Right ventricle myocardium superior (tissue), 1 donor: Measurements from ENCODE around the gene GPR3. TPM values are rescaled to one million over a fixed set of nuclear protein-coding genes. Genes with fewer than 3 reads are reported as not detected.

Experiments
- ATAC-seq: fragments of 200-7000 bp; cut with Tn5 transposase; one replicate; pipeline ENCODE4 v1.9.1; 2020; ENCODE audit warnings: mild to moderate bottlenecking; ENCODE audit not compliant: poor library complexity
- DNase-seq: peaks from one replicate; pipeline ENCODE4 v3.0.0-alpha.2; 2020
- intact Hi-C: fragments of 100-400 bp; cut with DNase I; formaldehyde crosslinking; loops from one replicate; pipeline ENCODE4 v1.11.2; 2022
- total RNA-seq: library from RNA; stranded (reverse); fragmentation: NEBNext Ultra II Directional; extraction: Animal tissue kit (Norgen Biotek cat#: 25700); gene quantifications from one replicate; pipeline ENCODE4 v1.2.1, GENCODE V29; 2021
- donor health status: DM: no; HTN: yes; CAD: no; lungs with severe emphysema.

The GPR3 gene
- total RNA-seq, 1 donor from 2014 or later = 0.24 TPM

DNA sequence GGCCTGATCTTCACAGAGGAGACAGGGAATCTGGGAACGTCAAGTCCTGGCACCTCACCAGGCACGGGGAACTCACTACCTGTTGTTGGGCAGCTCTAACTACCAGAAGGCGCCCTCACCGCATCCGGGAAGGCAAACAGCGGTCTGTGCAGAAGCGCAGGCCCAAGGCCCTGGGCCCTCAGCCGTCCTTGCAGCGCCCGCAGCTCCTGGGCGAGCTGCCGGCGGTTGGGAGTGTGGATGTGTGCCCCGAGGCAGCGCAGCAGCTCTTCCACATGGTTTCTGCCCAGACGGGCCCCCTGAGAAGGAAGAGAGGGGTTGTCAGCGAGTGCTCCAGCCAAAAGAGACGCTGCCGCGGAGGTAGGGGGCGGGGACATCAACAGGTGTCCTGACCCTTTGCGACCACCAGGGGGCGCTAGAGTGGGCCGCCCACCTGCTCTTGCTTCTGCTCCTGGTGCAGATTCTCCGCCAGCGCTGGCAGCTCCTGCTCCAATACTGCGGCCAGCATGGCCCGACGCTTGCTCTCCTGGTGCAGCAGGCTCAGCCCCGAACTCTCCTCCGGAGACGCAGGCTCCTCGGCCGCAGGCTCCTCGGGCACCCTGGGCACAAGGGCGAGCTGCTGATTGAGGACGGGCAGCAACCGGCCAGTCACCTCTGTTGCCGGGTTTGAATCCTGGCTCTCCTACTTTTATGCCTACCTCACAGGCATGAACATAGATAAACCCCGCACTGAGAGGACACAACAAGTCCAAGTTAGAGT, 35.0 kb upstream of the GPR3 start:
- DNase-seq = peak; percentile 86
- intact Hi-C loops = no loop called here
- ATAC-seq = peak; percentile 76

DNA sequence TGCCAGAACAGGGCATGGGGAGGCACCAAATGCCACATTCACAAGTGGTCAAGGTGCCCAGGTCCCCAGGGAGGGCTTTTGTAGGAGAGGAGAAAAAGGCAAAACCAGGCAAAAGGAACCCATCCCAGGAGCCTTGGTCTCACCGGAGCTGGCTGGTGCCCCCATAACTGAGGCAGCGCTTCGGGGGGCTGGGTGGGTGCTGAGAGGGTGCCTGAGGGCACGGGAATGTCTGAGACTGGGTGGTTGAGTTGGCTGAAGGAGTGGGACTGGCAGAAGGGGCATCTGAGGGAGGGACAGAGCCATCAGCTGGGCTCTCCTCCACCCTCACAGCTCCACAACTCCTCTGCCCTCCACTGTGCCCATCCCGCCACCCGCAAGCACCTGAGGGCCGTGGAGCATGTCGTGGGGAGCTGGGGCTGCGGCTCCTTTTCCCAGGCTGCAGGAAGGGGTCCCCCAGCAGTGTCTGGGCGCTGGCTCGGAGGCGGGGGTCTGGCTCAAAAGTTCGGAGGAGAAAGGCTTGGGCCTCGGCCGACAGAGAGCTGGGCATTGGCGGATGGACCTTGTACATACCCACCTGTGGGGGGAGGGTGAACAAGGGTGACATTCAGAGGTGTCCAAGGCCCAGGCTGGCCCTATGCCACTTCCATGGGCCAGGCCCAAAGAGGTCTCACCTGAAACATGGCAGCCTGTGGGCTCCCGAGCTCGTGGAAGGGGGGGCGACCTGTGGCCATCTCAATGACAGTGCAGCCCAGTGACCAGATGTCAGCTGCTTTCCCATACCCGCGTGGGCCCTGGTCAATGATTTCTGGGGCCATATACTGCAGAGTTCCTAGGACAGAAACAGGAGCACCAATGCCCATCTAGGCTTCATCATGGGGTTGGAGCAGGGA, 34.1 kb upstream of the GPR3 start:
- DNase-seq (no peak), ATAC-seq (no peak)
- intact Hi-C loops = no loop called here

DNA sequence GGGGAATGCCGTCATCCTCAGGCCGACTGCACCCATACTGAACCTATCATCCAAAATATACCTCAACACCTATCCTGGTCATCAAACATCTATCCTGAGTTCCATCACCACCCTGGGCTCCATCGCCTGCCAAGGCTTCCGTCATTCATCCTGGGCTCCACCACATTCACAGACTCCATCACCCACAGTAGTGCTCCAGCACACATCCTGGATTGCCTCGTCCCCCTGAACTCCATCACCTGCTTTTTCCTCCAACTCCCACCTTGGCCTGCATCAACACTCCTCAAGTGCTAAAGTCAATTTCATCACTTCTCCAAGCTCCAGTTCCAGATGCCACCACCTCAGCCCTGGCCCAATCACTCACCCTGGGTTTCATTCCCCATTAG, 33.5 kb upstream of the GPR3 start:
- ATAC-seq = no peak
- intact Hi-C loops = no loop called here
- DNase-seq = no peak

DNA sequence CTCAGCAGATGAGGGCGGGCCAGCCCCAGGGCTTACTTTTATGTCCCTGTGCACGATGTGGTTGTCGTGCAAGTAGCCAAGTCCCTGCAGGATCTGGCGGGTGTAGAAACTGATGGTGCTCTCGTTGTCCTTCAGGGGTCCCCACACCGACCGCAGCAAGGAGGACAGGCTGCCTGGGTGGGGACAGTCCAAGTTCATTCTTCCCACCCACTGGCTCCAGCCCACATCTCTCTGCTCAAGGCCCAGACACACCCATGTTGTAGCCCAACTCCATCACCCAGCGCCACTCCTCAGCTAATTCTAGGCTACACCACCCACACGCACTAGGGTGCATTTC, 32.6 kb upstream of the GPR3 start:
- ATAC-seq = no peak
- intact Hi-C loops = no loop called here

DNA sequence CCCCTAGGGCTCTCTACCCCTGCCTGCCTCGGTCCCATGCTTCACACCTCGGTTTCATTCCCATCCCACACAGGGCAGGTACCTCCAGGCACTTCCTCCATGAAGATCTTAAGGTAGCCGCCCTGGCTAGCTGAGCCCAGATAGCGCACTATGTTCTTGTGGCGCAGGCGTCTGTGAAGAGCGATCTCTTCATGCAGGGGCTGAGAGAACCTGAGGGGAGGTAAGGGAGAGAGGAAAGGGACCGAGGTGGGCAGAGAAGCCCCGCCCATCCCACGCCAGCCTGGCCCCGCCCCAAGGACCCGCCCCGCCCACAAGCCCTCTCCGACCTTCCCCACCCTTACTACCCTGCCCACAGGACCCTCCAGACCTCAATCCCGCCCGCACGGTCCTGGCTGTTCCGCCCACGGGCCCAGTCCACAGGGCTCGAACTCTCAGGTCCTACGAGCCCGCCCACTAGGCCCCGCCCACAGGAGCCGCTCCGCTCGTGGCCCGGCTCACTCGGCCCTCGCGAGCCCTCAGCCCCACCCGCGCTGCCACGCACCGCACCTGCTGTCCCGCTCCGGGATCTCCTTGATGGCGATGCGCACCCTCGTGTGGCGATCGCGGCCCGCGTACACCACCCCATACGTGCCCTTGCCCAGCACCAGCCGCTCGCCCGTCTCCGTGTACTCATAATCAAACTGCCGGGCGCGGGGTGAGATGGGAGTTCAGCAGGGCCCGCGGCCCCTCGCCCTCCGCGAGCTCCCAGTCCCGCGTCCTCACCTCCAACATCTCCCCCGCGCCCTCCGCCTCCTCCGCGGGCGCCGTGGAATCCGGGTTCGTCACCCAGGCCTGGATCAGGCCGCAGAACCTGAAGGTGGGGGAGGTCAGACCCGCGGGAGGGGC, 32.0 kb upstream of the GPR3 start:
- intact Hi-C loops = no loop called here
- peak; percentile 15 for ATAC-seq
- peak; percentile 69 for DNase-seq

More for the DNA sequence above, 32.6 kb upstream of the GPR3 start:
- no peak for DNase-seq

DNA sequence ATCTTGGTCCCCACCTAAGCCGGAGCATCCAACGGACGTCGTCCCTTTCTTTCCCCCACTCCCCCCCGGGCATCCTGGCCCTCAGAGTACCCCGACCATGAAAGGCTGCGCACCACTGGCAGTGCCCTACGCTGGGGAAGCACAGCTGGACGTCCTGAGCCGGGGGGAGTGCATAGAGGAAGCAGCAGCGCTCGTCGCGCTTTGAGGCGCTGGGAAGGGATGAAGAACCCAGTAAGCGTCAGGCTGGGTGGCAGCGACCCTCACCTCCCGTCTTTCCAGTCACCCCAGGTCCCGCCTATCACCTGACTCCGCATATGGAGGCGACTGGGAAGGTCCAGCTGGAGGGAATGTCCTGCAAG, 31.4 kb upstream of the GPR3 start:
- DNase-seq (no peak), ATAC-seq (no peak)
- intact Hi-C loops = no loop called here

DNA sequence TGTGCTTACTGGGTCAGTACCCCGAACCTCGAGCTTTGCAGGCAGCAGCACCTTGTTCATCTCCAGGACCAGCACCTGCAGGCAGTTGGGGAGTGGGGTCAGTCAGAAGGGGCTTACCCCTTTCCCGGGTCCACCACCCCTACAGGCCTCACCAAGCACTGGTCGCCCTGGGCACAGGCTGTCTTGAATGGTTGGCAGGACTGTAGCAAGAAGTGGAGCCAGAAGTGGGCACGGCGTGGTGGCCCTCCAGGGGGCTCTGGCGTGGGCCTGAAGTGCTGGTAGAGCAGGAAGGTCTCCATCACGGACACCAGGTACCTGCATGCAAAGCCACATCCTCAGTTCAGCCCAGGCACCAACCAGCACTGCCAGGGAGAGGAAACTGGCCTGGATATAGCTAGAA, 30.9 kb upstream of the GPR3 start:
- DNase-seq = no peak
- intact Hi-C loops = no loop called here
- ATAC-seq = no peak

DNA sequence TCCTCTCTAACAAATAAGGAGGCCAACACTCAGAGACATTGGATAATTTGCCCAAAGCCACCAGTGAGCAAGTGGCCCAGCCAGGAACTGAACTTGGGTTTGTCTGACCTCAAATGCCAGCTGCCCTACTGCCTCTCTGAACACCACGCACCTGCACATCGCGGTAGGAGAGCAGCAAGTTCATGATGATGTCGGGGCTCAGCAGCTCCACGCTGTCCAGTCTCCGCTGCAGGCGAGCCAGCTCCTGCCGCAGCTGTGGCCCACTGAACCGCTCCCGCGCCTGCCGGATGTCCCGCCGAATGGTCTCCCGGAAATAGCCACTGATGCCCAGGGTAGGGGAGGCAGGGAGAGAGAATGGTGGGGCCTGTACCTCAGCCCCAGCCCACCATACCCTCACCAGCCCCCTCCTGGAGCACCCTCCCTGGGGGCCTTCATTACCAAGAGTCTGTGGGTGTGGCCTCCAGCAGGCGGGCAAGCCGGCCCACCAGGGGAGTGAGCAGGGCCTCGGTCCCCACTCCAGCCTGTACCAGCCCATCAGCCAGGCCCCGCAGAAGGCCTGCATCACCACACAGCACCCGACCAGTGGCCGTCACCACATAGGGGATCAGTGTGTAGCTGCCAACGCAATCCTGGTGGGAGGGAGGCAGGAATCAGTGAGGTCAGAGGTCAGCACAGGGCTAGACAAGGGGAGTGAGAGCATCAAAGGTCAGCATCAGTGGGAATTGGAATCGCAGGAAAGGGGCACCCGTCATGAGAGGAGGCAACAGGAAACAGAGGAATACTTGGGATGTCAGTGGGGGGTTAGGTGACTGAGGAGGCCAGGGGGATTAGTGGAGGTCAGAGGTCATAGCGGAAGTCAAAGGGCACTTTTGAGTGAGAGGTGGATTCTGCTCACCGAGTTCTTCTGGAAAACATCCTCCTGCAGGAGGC, 28.4 kb upstream of the GPR3 start:
- DNase-seq (no peak), ATAC-seq (no peak)
- intact Hi-C loops = no loop called here

DNA sequence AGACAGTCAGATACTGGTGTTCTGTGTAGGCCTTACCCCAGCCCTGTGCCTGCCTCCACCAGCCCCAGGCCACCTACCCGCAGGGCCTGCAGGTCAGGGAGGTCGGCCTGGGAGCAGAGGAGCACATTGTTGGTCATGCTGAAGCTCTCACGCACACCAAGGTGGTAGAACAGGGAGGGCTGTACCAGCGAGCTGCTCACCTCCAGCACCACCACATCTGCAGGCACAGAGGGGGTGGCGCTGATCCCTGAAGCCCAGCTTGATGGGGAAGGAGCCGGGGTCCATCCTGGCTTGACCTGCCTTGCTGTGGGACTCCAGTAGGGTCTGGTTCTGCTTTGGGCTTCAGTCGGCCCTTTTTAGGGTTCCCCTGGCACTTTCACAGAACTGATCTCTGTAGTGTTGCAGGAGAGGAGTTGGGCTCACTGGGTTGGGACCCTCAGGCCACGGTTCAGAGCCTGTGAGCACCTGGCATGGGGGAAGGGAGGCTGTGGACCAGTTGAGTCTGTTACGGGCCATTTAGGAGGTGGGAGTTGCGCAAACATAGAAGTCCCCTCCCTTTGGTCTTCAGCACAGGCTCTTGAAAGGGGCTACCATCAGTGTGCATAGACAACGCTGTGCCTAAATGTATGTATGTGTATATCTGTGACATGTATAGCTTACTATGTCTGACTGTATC, 27.6 kb upstream of the GPR3 start:
- intact Hi-C loops = no loop called here
- no peak for DNase-seq
- ATAC-seq = no peak

DNA sequence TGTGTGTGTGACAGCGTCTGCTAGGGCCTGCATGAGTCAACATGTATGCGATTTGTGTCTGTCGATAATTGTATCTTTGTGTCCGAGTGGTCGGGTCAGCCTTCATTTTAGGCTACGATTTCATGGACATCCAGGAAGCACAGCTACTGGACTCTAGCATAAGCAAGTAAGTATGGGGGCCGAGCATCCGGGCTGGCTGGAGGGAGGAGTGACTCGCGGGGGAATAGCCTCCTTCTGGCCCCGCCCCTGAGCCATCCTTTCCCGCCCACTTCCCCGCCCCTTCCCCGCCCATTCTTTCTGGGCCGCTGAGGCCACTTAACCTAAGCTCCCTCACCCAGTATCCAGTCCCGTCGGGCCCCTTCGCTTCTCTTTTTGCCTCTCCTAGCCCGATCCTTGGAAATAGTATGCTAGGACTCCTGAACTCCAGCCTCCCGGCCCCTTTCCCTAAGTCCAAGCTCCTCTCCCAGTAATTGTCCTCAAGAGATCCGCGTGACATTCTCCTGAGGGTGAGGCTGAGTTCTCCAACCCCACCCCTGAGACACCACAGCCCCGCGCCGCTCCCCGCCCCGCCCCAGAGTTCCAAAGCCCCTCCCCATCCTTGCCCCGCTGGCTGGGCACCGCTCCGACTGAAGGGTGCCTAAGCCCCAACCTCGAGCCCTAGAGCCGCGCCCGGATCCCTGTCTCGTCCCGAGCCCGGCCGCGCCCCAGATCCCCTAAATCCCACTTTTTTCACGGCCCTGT, 26.9 kb upstream of the GPR3 start:
- peak; percentile 82 for ATAC-seq
- DNase-seq = peak; percentile 93
- intact Hi-C loops = no loop called here

DNA sequence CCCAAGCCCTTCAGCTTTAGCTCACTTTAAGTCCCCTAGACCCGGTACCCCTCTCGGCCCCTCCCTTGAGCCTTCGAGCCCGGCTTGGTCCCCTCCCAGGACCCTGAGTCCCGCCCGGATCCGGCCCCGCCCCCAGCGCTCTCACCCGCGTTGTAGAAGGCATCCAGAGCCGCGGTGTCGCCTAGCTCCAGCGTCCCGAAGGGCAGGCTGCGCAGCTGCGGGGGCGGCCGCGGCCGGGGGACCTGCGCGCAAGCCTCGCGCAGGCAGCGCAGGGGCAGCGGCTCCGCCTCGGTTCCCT, 26.4 kb upstream of the GPR3 start:
- intact Hi-C loops = no loop called here
- peak; percentile 74 for ATAC-seq
- DNase-seq = peak; percentile 96

DNA sequence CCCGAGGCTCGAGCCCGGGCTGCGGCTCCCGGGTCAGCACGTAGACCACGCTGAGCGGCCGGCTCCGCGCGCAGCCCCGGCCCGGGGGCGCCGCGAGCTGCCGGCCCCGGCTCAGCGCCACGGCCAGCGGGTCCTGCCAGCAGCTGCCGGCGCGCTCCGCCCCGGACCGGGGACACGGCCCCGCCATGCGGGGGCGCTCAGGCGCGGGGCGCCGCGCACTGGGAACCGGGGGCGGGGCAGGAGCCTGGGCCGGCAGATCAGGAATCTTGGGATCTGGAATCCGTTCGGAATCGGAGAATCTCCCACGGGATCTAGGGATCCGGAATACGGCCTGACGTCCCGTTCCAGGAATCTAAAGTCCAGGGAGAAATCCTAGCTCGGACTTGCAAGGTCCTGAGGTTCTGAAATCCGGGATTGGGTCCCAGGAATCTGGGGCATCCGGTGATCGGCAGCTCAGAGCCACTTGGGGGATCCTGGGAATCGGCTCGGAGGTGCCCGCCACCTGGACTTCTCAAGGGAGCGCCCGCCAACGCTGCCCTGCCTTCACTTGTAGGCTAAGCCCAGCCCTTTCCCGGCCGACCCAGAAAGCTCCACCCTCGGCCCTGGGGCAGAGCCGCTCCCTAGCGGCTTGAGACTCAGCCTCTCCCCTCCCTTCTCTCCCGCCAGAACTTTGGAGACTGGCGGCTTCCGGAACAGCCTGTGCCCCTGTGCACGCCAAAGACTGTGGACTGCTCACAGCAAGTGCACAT, 25.8 kb upstream of the GPR3 start, which contains the start of gene MAP3K6:
TSS of gene MAP3K6 (minus strand) at position 551 of the 749 bp plus-strand sequence. CDS start at position 187, 364 bp downstream.
- ATAC-seq (peak; percentile 81), DNase-seq (peak; percentile 97)
- intact Hi-C loops = no loop called here

DNA sequence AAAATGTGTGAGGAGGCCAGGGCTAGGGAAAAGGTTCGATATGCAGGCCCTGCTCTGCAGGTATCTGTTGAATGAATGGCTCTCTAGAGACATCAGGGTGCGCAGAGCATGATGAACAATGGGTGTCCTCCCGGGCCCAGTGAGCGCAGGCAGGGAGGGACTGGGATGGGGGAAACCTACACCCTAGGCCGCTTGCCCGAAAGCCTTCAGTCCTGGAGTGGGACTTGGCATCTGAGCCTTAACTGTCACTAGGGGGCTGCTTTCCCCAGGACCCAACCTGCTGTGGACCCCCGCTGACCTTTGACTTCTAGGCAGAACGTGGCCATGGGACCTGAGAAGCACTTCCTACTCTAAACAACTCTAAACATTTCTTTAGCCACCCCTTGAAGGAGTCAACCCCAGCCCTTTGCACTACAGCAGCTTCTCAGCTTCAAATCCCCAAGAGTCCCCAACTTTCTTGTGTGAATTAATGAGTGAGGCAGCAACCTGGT, 25.2 kb upstream of the GPR3 start:
- DNase-seq (no peak), ATAC-seq (no peak)
- intact Hi-C loops = no loop called here

DNA sequence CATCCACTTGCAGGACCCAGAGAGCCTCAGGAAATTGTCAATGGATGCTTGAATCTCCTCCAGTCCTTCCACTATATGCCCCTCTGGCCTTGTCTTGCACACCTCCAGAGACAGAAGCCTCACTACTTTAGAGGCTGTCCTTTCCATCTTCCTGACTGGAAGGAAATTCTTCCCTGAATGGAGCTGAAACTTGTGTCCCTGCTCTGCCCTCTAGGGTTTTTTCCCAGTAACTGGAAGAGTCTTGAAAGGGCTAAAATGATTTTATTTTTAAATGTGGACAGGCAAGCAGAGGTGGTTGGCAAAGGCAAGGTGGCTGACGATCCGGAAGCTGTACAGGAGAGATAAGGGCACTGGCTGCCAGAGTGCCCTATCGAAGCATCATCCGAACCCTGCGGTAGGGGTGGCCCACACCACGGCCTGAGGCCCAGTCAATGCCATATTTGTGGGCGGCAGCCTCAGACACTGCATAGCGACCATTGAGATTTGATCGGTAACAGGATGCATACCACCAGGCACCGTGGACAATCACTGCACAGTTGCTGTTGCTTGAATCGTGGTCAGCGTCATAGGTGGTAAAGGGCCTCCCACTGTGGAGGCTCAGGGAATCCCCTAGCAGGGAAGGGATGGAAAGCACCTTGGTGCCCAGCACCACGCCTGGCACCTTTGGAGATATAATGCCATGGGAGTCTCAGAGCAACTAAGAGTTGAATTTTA, 23.4 kb upstream of the GPR3 start:
- ATAC-seq = no peak
- no peak for DNase-seq
- intact Hi-C loops = no loop called here

DNA sequence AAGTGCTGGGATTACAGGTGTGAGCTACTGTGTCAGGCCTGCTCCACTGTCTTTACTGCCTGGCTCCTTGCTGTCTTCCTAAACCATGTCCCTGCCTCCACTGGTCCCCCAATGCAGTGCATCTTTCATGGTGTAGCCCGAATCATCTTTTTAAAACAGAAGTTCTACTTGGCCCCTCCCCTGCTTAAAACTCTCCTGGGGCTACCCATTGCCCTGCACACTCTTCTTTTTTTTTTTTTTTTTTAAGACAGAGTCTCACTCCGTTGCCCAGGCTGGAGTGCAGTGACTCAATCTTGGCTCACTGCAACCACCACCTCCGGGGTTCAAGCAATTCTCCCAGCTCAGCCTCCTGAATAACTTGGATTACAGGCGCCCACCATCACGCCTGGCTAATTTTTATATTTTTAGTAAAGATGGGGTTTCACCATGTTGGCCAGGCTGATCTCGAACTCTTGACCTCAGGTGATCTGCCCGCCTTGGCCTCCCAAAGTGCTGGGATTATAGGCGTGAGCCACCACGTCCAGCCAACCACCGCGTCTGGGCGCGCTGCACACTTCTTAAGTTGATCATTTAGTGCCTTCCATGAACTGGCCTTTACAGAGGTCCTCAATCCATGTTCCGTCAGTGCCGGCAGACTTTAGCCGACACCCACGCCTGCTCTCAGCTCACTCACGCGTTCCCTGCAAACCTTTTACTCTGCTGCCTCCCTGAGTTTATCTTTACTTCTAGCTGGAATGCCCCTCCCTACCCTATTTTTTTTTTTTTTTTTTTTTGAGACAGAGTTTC, 20.2 kb upstream of the GPR3 start:
- ATAC-seq = no peak
- intact Hi-C loops = no loop called here
- DNase-seq = no peak
